ENCODE results near the gene AIM2. TPM values are rescaled to one million over a fixed set of nuclear protein-coding genes. Genes with fewer than 3 reads are reported as not detected.

The AIM2 gene
- 9.9 TPM for total RNA-seq

GRCh38 chr1:159076438-159077119 lies at the start of gene AIM2:
TSS of gene AIM2 (minus strand) at chr1:159076766. CDS start at chr1:159073499, 3,267 bp downstream.

Other genes starting within 250 kb of the AIM2 start
- gene MNDA, start 245.4 kb downstream of the AIM2 start, total RNA-seq: 7.4 TPM
- gene PYHIN1, start 145.2 kb downstream of the AIM2 start, total RNA-seq: not detected
- gene IFI16, start 66.9 kb downstream of the AIM2 start, total RNA-seq: 18.2 TPM
- 134 TPM for gene CADM3, start 94.8 kb upstream of the AIM2 start, total RNA-seq
- gene ACKR1, start 128.1 kb upstream of the AIM2 start, total RNA-seq: 0.92 TPM
- not detected for gene FCER1A, start 225.6 kb upstream of the AIM2 start, total RNA-seq